ENCODE measurements around the gene LUC7L2. TPM values are rescaled to one million over a fixed set of nuclear protein-coding genes. Genes with fewer than 3 reads are reported as not detected.

LUC7L2 gene
- total and polyA plus RNA-seq, 10 of the 15 experiments (the other 5 are each of a cell fraction or from before 2014, with no cell fraction given), result 31.7 to 98.7 (median 68.6) TPM

DNA sequence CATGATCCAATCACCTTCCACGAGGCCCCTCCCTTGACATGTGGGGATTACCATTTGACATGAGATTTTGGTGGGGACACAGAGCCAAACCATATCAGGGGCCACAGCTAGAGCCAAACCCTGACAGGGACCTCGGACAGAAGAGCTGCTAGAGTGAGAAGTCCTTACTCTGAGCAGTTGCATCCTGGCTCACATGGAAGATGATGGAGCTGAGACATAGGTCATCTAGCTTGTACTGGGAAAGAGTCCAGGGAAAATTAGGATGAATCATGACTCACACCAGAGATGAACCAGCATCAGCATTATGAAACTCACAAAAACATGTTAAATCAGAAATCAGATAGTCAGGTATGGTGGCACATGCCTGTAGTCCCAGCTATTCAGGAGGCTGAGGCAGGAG, 31.3 kb upstream of the LUC7L2 start (continued):
- TF ChIP-seq CBX5 (IDR thresholded peaks at IDR 0.05; ENCODE audit: low read depth) (no peak), NRF1 (conservative IDR thresholded peaks at IDR 0.05; ENCODE audit: low read depth, low read length) (no peak), PAX5 (IDR thresholded peaks at IDR 0.05; ENCODE audit: borderline replicate concordance, low read depth, low read length) (no peak), POLR2AphosphoS5 (IDR thresholded peaks at IDR 0.05; ENCODE audit: low read length) (no peak), MYC (IDR thresholded peaks at IDR 0.05; ENCODE audit: insufficient read depth, insufficient read length, insufficient replicate concordance, low read length, severe bottlenecking) (no peak), MEF2A (IDR thresholded peaks at IDR 0.05; ENCODE audit: insufficient read depth, low read depth, low read length) (no peak)
- TF ChIP-seq, protein P1, sequence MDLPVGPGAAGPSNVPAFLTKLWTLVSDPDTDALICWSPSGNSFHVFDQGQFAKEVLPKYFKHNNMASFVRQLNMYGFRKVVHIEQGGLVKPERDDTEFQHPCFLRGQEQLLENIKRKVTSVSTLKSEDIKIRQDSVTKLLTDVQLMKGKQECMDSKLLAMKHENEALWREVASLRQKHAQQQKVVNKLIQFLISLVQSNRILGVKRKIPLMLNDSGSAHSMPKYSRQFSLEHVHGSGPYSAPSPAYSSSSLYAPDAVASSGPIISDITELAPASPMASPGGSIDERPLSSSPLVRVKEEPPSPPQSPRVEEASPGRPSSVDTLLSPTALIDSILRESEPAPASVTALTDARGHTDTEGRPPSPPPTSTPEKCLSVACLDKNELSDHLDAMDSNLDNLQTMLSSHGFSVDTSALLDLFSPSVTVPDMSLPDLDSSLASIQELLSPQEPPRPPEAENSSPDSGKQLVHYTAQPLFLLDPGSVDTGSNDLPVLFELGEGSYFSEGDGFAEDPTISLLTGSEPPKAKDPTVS (IDR thresholded peaks at IDR 0.05; ENCODE audit: low read depth, low read length), result no peak

- no peak overlapping the region for H3K4me2 ChIP-seq (ENCODE audit: control insufficient read depth, insufficient read depth)
- WGBS (ENCODE audit: insufficient coverage, insufficient replicate concordance, low lambda C conversion rate, missing lambda C conversion rate), result 50% methylated on average over 2 of the region's 2 CpGs
- no peaks in the 10 kb centered on the region for H3K9me3 ChIP-seq (replicated peaks; ENCODE audit: control insufficient read depth, insufficient read depth, low read length)
- CTCF ChIA-PET, result interaction anchor here (1.4 kb wide), 1 partner anchor 8 kb away, joined by 6 read pairs; no protein-coding TSS in a partner anchor
- in situ Hi-C loops (cut with MboI) (no loop called here), intact Hi-C loops (cut with micrococcal nuclease; ENCODE audit: unreplicated experiment) (no loop called here)
- POLR2A ChIA-PET, result no interaction called here
- no peak overlapping the region for H3K27ac ChIP-seq (ENCODE audit: control insufficient read depth, insufficient read depth)
- no peak for ATAC-seq
- no peaks in the 10 kb centered on the region for H3K79me2 ChIP-seq (ENCODE audit: control insufficient read depth, insufficient read depth, low read length)
- no peaks in the 10 kb centered on the region; a peak in 1 of 4 replicates for H3K27me3 ChIP-seq (replicated peaks in 1 of 2; ENCODE audit: control insufficient read depth in 2 of 2, insufficient read depth in 2 of 2, low read length in 1 of 2)
- no peak overlapping the region for H3K4me3 ChIP-seq
- no peaks in the 10 kb centered on the region for H4K20me1 ChIP-seq (ENCODE audit: control insufficient read depth, insufficient read depth)
- no peaks in the 10 kb centered on the region for H3K36me3 ChIP-seq (ENCODE audit: control insufficient read depth in 2 of 2, insufficient read depth in 2 of 2, low read length in 1 of 2)
- SMC1A ChIA-PET (ENCODE audit: uncharacterized antibody, unreplicated experiment), result interaction anchor here (2.3 kb wide), 1 partner anchor 10 kb away, joined by 7 read pairs; no protein-coding TSS in a partner anchor
- FAIRE-seq, result no peak
- no TSS peak for BruUV-seq (replicated peaks)
- H3K4me1 ChIP-seq (ENCODE audit: control insufficient read depth, insufficient read depth, low read length), result no peaks in the 10 kb centered on the region
- no peak overlapping the region for H3K9ac ChIP-seq (ENCODE audit: control insufficient read depth, insufficient read depth, low read length)
- no peak overlapping the region for H2AFZ ChIP-seq (ENCODE audit: control insufficient read depth, low read depth, low read length)
- no peak for TF ChIP-seq TBL1XR1 (IDR thresholded peaks at IDR 0.05; ENCODE audit: low read depth, low read length)
- no peak for TF ChIP-seq ATF2 (IDR thresholded peaks at IDR 0.05; ENCODE audit: low read length)
- no peak for TF ChIP-seq DPF2 (IDR thresholded peaks at IDR 0.05)
- no peak for TF ChIP-seq MTA2 (IDR thresholded peaks at IDR 0.05; ENCODE audit: low read depth)
- no peak for TF ChIP-seq IKZF1 (conservative IDR thresholded peaks at IDR 0.05)
- TF ChIP-seq KAT2A (conservative IDR thresholded peaks at IDR 0.05; ENCODE audit: control insufficient read depth, low read depth, low read length), result no peak
- RAD21 ChIA-PET (ENCODE audit: unreplicated experiment), result no interaction called here
- no peak for DNase-seq (ENCODE audit: low read depth, low spot score)
Measured at GRCh38 chr7:139329119-139329518, 30.6 kb upstream of the LUC7L2 start.
